Hepatocyte (in vitro differentiated cells): ENCODE results near the gene CEP83.

Source experiments
- CTCF ChIP-seq: fragments of 200-600 bp; sonication (generic); IDR thresholded peaks from 2 replicates; pipeline ENCODE4 v1.5.1; 2016; ENCODE audit warnings: antibody characterized with exemption, mild to moderate bottlenecking; ENCODE audit not compliant: poor library complexity
- EZH2phosphoT487 ChIP-seq: fragments of 200-600 bp; sonication (generic); IDR thresholded peaks from one replicate; pipeline ENCODE4 v1.6.1; 2018; ENCODE audit warnings: antibody characterized with exemption, mild to moderate bottlenecking, low read depth, moderate library complexity; ENCODE audit not compliant: unreplicated experiment, severe bottlenecking

- no peak for TF ChIP-seq CTCF
- TF ChIP-seq EZH2phosphoT487 = no peak
Measured at GRCh38 chr12:94272280-94272679, 187.4 kb downstream of the CEP83 start.
